ENCODE measurements around the gene MED22.

- TF ChIP-seq EZH2 (IDR thresholded peaks at IDR 0.05; ENCODE audit: low read length, missing control alignments), result no peak
- TF ChIP-seq, protein P1, sequence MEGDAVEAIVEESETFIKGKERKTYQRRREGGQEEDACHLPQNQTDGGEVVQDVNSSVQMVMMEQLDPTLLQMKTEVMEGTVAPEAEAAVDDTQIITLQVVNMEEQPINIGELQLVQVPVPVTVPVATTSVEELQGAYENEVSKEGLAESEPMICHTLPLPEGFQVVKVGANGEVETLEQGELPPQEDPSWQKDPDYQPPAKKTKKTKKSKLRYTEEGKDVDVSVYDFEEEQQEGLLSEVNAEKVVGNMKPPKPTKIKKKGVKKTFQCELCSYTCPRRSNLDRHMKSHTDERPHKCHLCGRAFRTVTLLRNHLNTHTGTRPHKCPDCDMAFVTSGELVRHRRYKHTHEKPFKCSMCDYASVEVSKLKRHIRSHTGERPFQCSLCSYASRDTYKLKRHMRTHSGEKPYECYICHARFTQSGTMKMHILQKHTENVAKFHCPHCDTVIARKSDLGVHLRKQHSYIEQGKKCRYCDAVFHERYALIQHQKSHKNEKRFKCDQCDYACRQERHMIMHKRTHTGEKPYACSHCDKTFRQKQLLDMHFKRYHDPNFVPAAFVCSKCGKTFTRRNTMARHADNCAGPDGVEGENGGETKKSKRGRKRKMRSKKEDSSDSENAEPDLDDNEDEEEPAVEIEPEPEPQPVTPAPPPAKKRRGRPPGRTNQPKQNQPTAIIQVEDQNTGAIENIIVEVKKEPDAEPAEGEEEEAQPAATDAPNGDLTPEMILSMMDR (conservative IDR thresholded peaks at IDR 0.05 in 1 of 2, IDR thresholded peaks at IDR 0.05 in 1 of 2; ENCODE audit: low read depth in 1 of 2, low read length in 2 of 2), result no peak
These were observed 29.8 kb upstream of the MED22 start for GRCh38 chr9:133377721-133378216.
